GM12892 (cell line): ENCODE results near the gene TXNDC2.
A peak's percentile ranks its signal among the peaks of the same experiment; 100 is the strongest.

Source experiments
- DNase-seq: peaks from one replicate; pipeline ENCODE4 v3.0.0; 2011; ENCODE audit not compliant: insufficient read length
- FAIRE-seq: peaks from 2 replicates; lab custom pipeline; 2011; peaks lifted over from hg19 to GRCh38; lab: Jason Lieb, UNC
- POLR2A ChIP-seq: IDR thresholded peaks from 2 replicates; pipeline ENCODE4 v1.6.1; 2011; ENCODE audit warnings: low read depth, low read length, control low read depth
- POLR2AphosphoS5 ChIP-seq: IDR thresholded peaks from 2 replicates; pipeline ENCODE4 v1.6.1; 2011; ENCODE audit warnings: low read depth, low read length, control low read depth
- TAF1 ChIP-seq: IDR thresholded peaks from 2 replicates; pipeline ENCODE4 v1.6.1; 2011; ENCODE audit warnings: low read depth, mild to moderate bottlenecking, control low read depth, low read length, borderline replicate concordance

The TXNDC2 gene

DNA sequence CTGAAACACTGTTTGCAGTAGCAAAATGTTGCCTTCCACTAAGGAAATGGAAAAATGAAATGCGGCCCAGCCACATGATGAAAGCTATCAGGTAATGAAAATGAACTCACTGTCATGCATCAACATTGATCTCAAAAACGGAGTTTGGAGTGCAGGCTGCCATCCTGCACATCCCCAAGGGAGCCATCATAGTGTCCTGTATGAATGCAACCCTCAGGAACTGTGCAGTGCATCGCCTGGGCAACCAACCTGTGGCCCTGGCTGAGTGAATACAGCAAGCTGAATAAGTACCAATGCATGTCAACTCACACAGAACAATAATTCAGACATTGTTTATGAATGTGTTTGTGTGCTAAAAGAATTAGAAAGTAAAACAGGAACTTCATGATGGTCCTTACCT is 23.1 kb upstream of the TXNDC2 start:
- no peak for DNase-seq
- no peak for TF ChIP-seq POLR2AphosphoS5
- FAIRE-seq: no peak

DNA sequence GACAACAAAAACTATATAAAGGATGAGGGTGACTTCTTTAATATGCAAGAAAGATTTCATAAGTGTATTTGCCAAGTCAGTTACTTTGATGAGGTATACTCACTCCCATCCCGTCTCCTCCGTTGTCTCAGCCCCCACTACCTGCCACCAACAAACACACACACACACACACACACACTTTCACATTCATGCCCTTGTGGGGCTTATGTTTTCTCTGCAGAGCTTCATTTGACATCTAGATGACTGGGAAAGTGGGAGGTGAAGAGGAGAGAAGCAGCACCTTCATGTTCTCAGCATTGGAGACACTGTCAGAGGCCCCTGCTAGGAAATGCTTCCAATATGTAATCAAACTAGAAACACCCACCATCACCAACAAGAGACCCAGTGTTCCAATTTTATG is 22.5 kb upstream of the TXNDC2 start:
- DNase-seq (no peak), FAIRE-seq (no peak)
- TF ChIP-seq TAF1: no peak
- no peak for TF ChIP-seq POLR2AphosphoS5
- no peak for TF ChIP-seq POLR2A

DNA sequence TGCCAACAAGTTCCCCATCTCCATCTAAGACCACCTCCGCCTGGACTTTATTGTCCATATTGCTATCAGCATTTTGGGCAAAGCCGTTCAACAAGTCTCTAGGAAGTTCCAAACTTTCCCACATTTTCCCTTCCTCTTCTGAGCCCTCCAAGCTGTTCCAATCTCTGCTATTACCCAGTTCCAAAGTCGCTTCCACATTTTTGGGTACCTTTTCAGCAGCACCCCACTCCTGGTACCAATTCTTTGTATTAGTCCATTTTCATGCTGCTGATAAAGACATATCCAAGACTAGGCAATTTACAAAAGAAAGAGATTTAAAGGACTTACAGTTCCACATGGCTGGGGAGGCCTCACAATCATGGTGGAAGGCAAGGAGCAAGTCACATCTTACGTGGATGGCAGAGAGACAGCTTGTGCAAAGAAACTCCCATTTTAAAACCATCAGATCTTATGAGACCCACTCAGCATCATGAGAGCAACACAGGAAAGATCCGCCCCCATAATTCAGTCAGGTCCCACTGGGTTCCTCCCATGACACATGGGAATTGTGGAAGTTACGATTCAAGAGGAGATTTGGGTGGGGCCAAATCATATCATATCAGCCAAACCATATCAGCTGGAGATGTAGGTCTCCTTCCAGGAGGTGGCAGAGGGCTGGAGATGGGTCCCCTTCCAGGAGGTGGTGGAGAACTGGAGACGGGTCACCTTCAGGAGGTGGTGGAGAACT is 19.8 kb upstream of the TXNDC2 start:
- DNase-seq (no peak), FAIRE-seq (no peak)
- no peak for TF ChIP-seq POLR2A
- TF ChIP-seq POLR2AphosphoS5: no peak
- TF ChIP-seq TAF1: no peak

- FAIRE-seq (no peak), DNase-seq (no peak)
- TF ChIP-seq POLR2A: no peak
- TF ChIP-seq POLR2AphosphoS5: no peak
- TF ChIP-seq TAF1: no peak
These were observed 19.1 kb upstream of the TXNDC2 start for GRCh38 chr18:9866627-9867026.

DNA sequence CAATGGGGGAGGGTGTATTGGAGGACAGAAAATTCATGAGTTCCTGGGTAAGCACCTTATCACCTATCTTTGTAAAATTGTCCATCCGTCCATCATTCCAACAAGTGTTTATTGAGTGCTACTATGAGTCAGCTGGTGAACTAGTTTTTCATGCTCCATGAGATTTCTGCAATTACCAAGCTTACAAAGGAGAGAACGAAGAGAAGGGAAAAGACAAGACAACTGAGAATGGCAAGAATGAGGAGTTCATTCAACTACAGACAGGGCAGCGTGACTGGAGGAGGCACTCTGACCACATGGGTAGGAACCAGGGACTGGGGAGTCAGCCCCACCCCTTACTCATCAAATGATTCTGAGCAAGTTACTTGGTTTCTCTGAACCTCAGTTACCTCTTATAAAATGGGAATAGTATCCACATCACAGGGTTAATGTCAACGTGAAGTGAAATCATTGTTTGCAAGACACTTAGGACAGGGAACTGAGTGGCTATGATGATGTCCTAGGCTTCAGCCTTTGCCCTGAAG is 18.6 kb upstream of the TXNDC2 start:
- no peak for FAIRE-seq
- DNase-seq: no peak
- TF ChIP-seq TAF1 (no peak), POLR2AphosphoS5 (no peak), POLR2A (no peak)

DNA sequence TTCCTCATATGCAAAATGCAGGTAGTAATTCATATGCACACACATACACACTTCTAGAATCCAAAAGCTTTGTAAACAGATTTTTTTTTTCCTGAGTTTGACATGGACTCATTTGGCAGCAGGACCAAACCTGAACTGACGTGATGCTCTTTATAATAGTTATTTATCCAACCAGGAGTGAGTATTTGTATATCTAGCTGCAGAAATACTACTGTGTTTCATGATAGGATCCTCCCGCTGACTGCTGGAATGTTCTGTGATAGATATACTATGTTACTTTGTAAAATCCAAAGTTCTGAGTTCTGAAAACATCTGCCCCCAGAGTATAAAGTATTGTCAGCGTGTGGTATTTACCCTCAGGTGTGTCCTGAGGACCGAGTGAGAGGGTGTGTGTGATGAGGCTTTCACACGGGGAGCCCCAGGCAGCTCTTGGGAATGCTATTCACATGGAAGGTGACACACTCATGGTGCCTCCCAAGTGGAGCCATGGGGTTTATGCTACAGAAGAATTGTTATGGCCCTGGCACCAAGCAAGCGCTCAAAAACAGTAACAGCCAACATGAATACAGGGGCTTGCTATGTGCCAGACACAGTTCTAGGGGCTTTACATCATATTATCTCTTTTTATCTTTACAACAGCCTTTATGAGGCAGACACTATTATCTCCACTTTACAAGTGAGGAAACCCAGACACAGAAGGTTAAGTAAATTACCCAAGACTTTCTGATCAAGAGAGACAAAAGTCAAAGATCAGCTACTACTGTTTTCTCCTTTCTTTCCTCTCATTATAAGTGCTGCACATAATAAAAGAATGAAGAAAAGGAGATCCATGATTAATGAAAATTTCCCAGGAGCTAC is 16.7 kb upstream of the TXNDC2 start:
- TF ChIP-seq POLR2AphosphoS5: no peak
- no peak for TF ChIP-seq POLR2A
- TF ChIP-seq TAF1: no peak
- DNase-seq (no peak), FAIRE-seq (no peak)

- DNase-seq (peak; percentile 24), FAIRE-seq (peak; percentile 88)
- no peak for TF ChIP-seq POLR2AphosphoS5
- no peak for TF ChIP-seq POLR2A
These were observed 15.9 kb upstream of the TXNDC2 start for GRCh38 chr18:9869715-9870430.

DNA sequence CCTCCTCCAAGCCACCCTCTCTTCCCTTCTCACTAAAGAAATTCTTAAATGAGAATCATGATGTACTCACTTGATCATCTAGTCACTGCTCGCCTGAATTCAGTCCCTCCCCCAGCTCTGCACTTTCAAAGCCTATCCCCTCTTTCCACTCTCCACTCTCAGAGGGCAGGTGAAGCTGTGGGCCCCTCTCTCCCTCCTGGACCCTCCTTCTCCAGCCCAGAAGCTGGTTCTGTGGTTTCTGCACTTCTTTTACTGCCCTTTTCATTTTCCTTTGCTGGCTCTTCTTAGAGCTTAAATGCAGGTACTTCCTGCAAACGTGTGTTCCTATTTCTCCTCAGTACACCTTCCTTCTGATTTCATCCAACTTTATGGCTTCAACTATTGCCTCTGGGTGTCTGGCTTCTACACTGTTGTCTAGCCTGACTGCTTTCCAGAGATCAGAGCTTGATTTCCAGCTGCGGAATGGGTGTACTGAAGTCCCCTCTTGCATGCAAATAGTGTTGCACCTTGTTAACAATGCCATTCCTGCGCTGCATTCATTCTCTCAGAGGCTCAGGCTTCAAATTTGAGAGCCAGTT is 15.3 kb upstream of the TXNDC2 start:
- DNase-seq (no peak), FAIRE-seq (no peak)
- TF ChIP-seq TAF1 (no peak), POLR2AphosphoS5 (no peak), POLR2A (no peak)

DNA sequence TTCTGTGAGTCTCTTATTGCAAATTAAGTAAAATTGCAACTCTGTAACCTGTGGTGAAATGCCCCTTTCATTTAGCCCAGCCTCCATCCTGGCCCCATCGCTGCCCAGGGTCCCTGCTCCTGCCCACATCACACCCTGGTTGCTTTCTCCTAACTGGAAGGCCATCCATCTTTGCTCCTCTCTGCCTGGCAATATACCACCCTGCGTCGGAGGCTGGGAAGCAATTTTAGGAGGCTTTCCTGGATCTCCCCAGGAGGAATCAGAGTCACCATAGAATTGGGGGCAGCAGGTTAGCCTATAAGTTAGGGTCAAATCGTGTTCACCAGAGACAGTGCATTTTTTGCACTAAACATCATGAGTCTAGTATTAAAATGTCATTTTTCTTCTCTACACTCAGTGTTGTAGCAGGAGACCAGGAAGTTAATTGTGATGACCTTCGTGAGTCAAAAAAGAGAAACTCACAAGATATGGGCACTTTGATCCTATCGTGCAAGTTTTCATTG is 14.5 kb upstream of the TXNDC2 start:
- DNase-seq (no peak), FAIRE-seq (no peak)
- TF ChIP-seq TAF1 (no peak), POLR2A (no peak), POLR2AphosphoS5 (no peak)

DNA sequence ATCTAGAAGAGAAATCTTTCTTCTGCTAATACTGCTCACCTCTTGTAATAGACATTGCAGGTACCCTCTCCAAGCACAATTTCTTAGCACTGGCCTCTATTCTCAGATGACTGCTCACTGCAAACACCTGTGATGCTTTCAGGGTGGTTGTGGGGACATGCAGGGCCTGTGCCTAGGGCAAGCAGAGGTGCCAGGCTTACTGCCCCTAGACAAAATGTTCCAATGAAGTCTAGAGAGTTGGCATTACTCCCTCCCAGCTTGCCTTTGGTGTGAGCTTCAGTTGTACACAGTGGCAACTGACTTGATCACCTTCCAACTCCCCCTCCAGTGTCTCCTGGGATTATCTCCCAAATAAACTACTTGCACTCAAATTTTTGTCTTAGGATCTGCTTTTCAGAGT is 12.9 kb upstream of the TXNDC2 start:
- DNase-seq: no peak
- no peak for FAIRE-seq
- TF ChIP-seq POLR2A (no peak), TAF1 (no peak), POLR2AphosphoS5 (no peak)

- no peak for FAIRE-seq
- TF ChIP-seq POLR2AphosphoS5 (no peak), TAF1 (no peak), POLR2A (no peak)
- DNase-seq: no peak
These were observed 11.0 kb upstream of the TXNDC2 start for GRCh38 chr18:9874728-9875127.
